Dermis microvascular lymphatic vessel endothelial cell (primary cell): ENCODE data around the gene FKBP10. TPM values are rescaled to one million over a fixed set of nuclear protein-coding genes. Genes with fewer than 3 reads are reported as not detected.

Experiments
- DNase-seq, 2 donors: peaks; one replicate each; pipeline versions ENCODE4 v3.0.0 to v3.0.0-alpha.2; 2010; ENCODE audit warnings: low read depth in 2 of 2
- total RNA-seq: library from RNA; depleted of rRNA; stranded (reverse); fragments of >200 nt; gene quantifications from 2 replicates; pipeline ENCODE4 v1.2.1, GENCODE V29; 2014

FKBP10 gene, protein sequence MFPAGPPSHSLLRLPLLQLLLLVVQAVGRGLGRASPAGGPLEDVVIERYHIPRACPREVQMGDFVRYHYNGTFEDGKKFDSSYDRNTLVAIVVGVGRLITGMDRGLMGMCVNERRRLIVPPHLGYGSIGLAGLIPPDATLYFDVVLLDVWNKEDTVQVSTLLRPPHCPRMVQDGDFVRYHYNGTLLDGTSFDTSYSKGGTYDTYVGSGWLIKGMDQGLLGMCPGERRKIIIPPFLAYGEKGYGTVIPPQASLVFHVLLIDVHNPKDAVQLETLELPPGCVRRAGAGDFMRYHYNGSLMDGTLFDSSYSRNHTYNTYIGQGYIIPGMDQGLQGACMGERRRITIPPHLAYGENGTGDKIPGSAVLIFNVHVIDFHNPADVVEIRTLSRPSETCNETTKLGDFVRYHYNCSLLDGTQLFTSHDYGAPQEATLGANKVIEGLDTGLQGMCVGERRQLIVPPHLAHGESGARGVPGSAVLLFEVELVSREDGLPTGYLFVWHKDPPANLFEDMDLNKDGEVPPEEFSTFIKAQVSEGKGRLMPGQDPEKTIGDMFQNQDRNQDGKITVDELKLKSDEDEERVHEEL
- 105 and 159 TPM in 2 replicates for total RNA-seq

DNA sequence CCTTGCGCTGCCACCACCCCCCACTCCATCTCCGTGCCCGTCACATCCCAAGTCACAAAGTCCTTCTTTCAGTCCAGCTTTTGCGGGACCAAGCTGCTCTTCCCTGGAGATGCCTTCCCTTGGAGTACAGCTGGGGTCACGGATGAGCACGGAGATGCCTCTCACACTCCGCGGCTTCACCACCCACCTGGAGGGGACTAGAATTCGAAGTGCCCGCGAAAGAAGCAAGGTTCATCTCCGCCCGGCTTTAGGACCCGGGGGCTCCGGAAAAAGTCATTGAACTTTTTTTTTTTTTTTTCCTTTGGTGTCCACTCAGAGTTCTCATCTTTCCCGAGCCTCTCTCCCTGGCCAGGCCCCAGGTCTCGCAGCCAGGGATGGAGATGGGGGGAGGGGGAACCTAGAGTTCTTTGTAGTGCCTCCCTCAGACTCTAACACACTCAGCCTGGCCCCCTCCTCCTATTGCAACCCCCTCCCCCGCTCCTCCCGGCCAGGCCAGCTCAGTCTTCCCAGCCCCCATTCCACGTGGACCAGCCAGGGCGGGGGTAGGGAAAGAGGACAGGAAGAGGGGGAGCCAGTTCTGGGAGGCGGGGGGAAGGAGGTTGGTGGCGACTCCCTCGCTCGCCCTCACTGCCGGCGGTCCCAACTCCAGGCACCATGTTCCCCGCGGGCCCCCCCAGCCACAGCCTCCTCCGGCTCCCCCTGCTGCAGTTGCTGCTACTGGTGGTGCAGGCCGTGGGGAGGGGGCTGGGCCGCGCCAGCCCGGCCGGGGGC lies at the start of gene FKBP10:
Gene FKBP10 (plus strand): TSS at position 624 of the 771 bp plus-strand sequence. CDS start 31 bp downstream, at position 655.
- DNase-seq: peak; percentile 40 to 79

DNA sequence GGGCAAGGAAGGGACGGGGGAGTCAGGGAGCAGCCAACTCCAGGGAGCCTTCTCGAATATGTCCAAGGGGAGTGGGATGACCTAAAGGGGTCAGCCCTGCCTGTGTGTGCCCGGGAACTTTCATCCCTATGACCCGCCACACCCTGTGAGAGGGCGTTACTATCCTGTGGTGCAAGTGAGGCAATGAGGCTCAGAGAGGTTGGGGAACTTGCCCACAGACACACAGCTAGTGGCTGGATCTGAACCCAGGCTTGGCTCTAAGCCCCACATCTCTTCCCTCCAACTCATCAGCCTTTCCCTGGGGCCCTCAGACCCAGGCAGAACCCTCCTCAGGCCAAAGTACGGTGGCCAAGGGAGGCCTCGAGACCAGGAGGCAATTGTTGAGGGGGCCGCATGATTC lies 49.5 kb upstream of the FKBP10 start:
- DNase-seq: no peak

DNA sequence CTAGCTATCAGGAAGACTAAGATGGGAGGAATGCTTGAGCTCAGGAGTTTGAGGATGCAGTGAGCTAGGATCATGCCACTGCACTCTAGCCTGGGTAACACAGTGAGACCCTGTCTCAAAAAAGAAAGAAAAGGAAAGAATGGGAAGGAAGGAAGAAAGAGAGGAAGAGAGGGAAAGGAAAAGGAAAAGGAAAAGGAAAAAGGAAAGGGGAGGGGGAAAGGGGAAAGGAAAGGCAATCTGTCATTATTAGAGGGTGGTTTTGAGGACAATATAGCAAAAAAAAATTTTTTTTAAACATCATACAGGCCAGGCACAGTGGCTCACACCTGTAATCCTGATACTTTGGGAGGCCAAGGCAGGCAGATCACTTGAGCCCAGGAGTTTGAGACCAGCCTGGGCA lies 46.7 kb upstream of the FKBP10 start:
- no peak for DNase-seq

DNA sequence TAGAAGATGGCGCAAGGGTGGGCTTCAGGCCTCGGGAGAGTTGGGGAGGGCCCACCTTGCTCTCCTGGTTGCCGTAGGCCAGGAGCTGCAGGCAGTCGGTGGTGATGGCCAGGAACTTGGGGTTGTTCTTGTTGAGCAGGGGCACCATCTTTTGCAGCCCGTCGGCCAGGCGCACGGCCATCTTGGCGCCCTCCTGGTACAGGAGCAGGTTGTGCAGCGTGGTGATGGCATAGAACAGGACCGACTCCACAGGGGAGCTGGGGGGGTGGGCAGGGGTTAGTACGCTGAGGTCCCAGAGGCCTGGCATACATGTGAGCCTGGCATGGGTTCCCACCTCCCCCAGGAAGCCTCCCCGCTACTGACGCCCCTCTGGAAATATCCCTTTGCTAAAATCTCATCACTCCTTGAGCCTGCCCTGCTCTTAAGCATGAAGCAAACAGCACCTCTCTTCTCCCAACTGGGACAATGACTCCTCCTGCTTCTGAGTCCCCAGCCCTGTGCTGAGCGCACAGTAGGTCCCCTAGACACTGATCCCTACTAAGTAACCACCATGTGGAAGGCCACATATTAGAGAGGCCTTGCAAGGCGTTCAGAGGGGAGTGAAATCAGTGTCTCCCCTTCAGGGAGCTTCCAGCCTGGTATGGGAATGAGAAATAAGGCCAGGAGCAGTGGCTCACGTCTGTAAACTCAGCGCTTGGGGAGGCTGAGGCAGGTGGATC lies 45.3 kb upstream of the FKBP10 start:
- DNase-seq: no peak

DNA sequence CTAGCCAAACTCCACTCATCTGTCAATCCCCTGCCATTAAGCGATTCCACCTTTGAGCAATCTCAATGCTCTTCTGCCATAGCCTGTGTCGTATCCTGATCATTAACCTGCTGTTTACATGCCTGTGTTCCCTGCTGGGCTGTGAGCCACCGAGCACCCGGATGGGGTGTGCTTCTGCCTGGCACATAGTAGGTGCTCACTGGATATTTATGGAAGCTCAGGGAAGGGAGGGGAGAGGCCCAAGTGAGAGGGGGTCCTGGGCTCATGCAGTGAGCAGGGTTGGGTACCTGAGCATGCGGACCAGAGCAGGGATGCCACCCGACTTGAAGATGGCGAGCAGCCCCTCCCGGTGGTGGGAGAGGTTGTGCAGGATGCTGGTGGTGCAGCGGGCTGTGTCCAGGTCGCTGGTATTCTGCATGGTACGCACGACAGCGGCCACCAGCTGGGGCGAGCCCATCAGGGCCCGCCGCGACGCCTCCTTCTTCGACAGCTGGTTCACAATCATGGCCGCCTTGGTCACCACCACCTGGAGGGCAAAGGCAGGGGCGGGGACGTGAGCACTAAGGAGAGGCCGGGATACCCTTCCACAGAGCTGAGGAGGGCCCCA lies 44.0 kb upstream of the FKBP10 start:
- DNase-seq: no peak

DNA sequence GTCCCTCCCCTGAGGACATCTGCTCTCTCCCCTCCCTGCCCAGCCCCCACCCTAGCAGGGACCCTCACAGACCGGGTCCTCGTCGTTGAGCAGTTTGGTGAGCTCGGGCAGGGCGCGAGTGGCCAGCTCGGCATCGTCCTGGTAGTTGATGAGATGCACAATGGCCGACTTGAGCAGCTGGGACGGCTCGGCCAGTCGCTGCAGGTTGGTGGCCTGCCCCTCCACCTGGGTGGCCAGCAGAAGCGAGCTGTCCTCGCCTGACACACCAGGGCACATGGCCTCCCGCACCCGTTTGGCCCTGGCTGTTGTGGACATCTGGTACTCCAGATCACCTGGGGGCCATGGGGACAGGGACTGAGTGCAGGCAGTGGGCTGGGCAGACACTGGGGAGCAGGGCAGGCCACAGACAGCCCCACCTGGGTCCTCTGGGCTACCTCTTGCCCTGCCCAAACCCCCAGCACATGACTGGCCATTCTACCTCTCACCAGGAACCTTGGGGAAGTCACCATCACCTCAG lies 43.4 kb upstream of the FKBP10 start:
- no peak for DNase-seq

DNA sequence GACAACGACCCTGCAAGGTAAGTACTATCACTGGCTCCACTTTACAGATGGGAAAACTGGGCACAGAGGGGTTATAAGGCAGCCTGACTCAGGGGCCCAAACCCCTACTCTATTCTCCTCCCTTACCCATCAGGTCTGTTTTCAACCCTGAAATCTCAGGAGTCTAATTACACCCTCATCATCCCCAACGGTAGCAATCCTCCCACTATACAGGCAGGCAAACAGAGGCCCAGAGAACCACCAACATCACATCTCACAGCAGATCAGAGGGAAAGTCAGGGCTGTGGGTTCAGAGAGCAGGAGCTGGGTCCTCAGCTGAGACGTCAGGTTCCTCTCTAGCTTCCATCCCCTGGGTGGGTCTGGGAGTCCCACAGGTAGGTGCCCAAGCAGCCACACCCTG lies 42.8 kb upstream of the FKBP10 start:
- DNase-seq: no peak

DNA sequence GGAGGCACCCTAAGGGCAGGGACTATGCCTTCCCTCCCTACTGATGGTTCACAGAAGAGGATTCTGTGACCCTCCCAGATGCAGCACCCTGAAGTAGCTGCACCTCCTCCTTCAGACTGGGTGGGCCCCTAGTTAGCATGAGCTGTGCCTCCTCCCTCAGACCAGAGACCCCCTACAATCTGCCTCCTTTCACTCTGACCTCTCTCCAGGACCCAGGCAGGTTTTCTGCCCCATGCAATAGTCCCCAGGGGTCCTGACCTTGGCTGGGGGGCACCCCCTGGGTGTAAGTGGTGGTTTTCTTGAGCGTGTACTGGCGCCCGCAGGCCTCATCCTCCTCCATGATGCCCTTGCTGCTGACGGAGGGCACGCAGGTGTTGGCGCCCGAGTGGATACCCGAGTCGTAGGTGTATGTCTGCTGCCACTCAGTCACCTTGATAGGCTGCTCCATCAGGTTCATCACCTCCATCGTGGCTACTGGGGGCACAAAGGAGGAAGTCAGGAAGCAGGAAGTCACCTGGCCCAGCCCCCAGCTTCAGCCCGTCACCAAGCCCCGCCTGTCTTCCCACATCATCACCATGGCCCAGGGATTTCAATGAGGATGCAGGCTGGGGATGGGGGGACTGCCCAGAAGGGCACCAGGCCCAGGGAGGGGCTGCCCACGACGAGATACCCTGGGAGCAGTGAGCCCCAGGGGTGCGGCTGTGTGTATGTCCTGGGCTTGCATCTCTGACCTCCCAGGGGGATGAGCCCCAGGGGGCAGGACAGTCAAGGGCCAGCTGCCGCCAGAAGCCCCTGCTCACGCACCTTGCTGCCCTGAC lies 41.2 kb upstream of the FKBP10 start:
- DNase-seq: no peak

DNA sequence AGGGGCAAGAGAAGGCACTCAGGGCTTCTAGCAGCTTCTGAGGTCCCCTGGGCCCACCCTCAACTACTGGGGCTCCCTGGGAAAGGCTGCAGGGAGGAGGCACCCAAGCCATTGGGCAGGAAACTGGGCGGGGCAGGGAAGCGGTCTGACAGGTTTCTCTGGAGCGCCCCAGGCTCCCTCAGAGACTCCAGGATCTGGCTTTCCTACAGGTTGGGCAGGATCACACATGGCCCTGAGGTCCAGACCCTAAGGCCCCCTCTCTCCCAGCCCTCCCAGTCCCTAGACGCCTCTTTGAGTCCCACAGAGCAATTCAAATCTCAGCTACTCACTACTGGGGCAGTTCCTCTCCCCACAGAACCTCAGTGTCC lies 40.6 kb upstream of the FKBP10 start:
- DNase-seq: no peak

DNA sequence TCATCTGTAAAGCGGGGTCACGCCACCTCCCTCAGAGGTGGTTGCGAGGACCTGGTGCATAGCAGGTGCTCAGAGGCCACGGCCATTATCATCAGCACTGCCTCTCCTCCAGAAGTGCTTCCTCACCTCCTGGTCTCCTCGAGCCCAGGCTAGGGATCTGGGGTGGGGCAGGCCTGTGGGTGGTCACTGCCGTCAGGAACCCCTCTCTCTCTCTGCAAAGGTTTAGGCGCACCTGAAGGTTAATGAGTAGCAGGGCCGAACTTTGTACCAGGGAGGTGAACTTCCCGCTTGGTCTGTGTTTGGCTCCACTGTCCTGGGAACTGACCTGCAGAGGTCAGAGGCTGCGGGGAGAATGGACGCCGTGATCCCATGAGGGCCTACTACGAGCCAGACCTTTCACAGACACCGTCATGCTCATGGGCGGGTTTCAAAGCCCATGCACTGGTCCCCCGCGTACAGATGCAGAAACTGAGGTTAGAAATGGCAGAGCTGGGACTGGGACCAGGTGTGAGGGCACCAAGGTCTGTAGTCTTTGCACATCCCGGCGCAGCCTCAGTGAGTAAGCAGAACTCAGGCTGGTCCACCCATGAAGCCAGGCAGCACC lies 40.1 kb upstream of the FKBP10 start:
- no peak for DNase-seq

DNA sequence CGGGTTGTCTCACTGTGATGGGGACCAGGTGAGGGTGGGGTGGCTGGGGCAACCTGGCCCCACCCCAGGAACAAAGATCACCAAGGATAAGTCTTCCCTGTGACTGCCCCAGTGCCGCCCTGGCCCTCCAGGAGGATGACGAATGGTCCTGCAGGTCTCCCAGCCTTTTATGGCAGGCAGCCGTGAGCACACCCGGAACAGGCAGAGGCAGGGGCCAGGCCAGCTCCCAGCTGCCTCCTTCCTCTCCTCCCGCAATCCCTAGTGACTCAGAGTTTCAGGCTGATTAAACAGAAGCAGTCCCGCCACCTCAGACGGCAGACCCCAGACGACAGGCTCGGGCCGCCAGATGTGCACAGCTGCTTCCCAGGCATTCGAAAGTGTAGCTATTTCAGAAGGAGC lies 39.6 kb upstream of the FKBP10 start:
- DNase-seq: peak; percentile 49 to 91

DNA sequence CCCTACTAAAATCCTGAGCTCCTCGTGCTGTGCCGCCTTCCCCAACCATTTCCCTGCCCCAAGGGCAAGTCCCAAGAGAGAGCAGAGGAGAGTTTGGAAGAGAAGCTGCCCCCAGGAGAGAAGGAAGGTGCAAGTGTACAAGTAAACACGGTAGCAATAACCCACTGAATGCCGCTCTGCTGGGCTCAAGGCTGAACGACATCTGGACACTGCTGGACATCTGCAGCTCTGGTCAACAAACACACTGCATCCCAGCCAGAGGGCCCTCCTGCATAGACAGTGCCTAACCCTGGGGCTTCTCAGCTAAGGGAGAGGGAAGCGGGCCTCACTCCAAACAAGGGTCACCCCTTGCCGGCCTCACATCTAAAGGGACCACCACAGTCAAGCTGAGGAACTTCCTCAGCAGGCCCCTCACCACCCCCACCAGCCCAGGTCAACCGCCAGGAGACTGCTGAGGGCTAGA lies 39.0 kb upstream of the FKBP10 start:
- DNase-seq: peak in 1 of 2 donors; percentile 22

DNA sequence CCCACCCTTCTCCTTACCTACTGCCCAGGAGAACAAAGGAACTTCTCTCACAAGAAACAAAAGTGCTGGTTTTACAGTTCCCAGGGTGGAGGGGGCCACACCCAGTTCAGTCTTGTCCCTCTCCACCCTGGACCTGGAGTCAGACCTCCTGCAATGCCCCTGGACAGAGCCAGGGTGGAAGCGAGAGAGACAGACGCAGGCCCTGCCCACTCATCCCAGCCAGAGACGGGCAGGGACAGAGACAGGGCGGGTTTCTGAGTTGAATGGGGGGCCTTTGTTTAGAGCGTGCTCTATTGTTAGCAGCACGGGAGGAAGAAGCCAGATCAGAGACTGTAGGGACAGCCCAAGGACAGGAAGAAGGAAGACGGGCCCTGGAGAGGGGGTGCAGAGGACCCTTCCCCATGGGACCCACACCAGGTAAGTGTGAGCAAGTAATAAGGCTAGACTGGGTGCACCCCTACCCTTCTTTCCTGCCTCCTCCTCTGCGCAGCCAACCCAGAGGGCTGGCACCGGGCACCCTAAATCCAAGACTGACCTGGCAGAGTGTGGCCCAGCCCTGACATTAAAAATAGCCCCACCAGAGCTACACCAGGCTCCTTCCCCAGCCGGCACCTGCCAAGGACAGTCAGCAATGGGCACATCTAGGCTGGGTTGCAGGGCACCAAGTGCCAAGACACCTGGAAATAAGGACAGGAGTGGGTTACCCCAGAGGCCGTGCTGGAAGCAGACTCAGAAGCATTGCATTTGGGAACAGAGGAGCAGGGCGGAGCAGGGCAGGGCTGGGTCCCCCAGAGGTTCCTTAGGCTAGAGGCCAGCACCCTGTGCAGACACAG lies 37.2 kb upstream of the FKBP10 start:
- DNase-seq: peak in 1 of 2 donors; percentile 65

DNA sequence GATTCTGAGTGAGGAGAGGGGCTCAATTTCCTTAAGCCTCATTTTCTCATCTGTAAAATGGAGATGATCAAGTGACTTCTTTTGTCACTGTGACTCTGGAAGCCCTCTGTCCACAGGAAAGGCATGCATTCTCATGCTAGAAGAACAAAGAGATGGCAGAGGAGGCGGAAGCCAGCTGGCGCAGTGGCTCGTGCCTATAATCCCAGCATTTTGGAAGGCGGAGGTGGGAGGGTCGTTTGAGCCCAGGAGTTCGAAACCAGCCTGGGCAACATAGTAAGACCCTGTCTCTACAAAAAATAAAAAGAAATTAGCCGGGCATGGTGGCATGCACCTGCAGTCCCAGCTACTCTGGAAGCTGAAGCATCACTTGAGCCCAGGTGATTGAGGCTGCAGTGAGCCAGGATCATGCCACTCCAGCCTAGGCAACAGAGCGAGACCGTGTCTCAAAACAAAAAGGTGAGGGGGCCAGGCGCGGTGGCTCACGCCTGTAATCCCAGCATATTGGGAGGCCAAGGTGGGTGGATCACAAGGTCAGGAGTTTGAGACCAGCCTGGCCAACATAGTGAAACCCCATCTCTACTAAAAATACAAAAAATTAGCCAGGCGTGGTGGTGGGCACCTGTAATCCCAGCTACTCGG lies 36.4 kb upstream of the FKBP10 start:
- DNase-seq: peak in 1 of 2 donors; percentile 57

DNA sequence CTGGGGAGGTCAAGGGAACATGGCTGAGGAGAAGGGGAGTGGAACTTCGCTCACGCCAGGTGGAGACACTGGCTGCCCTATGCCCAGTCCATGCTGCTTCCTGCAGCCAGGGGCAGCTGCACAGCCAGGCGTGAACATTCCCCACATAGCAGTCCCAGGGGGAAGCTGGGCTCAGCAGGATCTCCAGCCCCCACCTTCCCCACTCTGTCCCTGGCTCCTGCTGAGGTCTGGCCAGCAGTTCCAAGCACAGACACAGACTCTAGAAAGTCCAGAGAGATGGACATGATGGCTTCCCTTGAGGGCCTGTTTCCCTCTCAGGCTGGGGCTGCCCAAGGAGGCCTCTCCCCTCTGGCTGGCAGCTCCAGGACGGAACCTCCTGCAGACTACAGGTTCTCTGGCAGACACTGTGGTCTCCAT lies 35.6 kb upstream of the FKBP10 start:
- DNase-seq: peak; percentile 82 to 89

DNA sequence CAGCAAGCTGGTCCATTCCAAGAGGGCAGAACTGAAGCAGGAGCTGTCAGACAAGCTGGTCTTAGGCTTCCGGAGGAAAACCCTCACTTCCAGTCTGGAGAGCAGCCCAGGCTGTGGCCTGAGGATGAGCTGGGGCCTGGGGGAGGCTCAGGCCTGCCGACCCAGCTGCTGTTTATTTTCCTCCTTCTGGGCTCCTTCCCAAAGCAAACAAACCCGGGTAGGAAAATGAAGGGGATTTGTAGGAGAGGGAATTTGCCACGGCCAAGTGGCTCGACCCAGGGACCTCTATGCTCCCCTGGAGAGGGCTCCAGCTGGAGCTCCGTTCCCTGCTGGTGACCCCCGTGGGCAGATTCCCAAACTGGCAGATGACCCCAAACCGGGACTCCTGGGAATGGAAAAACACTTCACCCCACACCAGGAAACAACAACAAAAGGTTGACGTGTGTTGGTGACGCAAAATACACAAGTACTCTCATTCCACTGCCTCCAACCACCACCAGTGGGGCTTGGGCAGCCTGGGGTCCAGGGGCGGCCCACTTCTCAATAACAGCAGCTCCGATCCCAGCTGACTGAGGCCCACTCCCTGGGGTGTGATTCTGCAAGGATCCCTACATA lies 35.1 kb upstream of the FKBP10 start:
- peak; percentile 99 to 100 for DNase-seq

DNA sequence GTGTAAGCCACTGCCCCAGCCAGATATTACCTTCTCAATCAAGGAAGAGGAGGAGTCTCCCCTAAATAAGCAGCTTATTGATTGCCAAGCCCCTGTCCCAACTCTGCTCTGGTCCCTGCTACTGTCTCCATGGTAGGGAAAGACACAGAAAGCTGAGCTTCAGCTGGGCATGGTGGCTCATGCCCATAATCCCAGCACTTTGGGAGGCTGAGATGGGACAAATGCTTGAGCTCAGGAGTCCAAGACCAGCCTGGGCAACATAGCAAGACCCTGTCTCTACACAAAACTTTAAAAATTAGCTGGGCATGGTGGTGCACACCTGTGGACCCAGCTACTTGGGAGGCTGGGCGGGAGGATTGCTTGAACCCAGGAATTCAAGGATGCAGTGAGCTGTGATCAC lies 32.9 kb upstream of the FKBP10 start:
- DNase-seq: no peak
